NCI-H1105 treated with DMSO at 0.1 percent for 48 hours (cell line): ENCODE measurements around the gene ARHGEF1.
"Not testable (repeated sequence)": the region's sequence is repeated elsewhere in the genome, so short reads cannot be mapped to it uniquely, and the experiment has no call there.

Experiments used
- DNase-seq: peaks from one replicate; lab custom pipeline; 2025; lab: John Stamatoyannopoulos, UW

The ARHGEF1 gene

DNA sequence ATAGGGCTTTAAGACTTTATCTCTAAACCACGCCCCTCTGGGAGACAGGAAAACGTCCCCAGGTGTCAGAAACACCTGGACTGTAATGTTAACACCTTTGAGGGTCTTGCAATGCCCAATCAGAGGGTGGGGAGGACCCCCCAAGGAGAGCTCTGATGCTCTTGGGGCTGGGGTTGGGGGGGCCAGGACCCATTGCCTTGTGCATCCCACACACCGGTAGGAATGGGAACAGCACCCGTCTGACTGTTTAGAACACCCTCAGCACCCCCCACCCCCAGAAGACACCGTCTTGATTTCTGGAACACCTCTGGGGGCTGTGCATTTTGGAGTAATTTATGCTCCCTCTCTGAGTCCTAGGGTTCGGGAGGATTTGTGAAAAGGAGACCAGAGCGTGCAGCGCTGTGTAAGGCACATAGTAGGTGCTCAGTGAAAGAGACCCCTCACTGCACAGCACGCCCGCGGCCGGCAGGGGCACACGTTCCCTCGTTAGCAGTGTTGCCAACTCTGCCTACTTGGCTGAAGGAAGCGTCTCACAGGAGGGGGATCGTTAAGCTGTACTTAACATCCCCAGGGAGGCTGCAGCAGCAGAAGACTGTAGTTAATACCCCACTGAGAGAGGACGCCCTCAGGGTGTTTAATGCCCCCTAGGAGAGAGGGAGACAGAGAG is 48.1 kb downstream of the ARHGEF1 start:
- no peak for DNase-seq

DNA sequence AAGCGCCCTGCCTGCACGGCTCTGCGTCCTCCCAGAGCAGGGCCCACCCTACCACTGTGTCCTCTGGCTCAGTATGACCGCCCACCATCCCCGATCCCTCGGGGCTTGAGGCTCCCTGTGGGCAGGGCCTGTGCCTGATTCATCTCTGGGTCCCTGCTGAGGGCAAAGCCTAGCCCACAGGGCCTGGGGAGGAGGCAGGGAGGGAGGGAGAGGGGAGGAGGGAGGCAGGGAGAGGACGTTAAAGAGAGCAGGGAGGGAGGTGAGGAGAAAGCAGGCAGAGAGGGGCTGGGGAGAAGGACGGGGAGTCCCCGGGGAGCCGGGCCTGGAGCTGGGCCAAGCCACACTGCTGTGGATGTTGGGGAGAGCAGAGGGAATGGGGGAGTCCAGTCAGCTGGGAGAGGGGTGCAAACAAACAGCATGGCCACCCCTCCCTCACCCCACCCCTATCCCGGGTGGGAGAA is 49.3 kb downstream of the ARHGEF1 start:
- no peak for DNase-seq

GRCh38 chr19:41932720-41933332 is 49.8 kb downstream of the ARHGEF1 start:
- DNase-seq = no peak

DNA sequence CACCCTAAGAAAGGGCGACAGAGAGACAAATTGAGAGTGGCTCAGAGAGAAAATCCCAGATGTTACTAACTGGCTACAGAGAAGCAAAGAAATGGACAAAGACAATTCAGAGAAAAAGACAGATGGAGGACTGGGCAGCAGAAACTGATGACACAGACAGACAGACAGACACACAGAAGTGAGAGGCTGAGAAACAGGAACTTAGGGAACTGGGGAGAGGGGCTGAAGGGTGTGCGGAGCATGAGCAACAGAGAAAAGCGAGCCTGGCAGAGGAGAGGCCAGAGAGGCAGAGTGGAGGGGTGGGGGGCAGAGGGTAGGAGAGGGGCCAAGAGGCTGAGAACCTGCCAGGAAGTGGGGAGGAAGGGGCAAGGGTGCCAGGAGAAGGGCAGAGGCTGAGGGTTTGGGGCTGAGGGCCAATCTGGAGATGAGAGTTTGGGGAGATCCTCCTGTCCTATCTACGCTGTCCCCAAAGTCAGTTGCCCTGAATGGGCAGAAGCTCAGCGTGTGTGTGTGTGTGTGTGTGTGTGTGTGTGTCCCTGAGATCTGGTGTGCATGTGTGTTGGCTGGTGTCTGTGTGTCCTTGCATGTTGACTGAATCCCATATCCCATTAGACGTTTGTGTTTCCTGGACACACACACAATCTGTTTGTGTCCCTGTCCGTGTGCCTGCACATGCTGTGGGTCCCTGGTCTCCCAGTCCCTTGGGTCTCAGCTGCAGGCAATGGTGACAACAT is 50.9 kb downstream of the ARHGEF1 start:
- no peak for DNase-seq

GRCh38 chr19:41934849-41935374 is 51.9 kb downstream of the ARHGEF1 start:
- DNase-seq = peak; percentile 57

GRCh38 chr19:41935760-41936415 is 52.9 kb downstream of the ARHGEF1 start:
- no peak for DNase-seq

GRCh38 chr19:41936416-41936850 is 53.4 kb downstream of the ARHGEF1 start:
- no peak for DNase-seq

- no peak for DNase-seq
These were observed 54.0 kb downstream of the ARHGEF1 start for GRCh38 chr19:41936961-41937360.

DNA sequence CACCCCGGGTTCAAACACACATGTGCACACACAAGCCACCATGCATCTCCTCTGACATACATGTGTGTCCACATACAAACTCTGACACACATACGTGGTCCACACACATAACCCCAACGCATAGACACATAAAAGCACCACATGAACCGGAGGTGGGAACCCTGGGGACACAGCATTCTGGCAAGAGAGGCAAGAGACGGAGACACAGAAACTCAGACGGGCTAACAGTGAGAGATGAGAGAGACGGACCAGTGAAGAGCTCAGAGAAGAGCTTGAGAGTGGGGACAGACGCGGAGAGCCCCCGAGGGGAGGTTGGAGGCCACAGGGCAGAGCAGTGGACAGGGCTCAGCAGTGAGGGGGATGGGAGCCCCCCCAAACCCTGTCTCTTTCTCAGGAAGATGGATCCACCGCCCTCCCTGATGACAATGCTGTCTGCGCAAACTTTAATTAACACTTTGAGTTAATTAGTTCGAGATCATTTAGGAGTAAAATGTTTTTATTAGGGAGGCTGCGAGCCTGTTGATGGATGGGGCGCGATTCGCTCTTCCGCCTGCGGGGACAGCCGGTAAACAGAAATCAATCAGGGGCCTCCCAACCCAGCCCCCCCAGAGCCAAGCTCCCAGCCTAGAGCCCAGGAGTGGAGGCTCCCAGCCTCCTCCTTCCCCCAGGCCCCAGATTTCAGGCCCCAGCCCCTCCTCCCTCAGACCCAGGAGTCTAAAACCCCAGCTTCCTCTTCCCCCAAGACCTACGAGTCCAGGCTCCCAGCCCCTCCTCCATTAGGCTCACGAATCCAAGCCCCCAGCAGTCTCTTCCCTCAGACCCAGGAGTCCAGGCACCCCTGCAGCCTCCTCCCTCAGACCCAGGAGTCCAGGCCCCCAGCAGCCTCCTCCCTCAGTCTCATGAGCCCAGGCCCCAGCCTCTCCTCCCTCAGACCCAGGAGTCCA is 54.8 kb downstream of the ARHGEF1 start:
- no peak for DNase-seq

GRCh38 chr19:41939209-41939608 is 56.2 kb downstream of the ARHGEF1 start:
- DNase-seq = not testable (repeated sequence)

DNA sequence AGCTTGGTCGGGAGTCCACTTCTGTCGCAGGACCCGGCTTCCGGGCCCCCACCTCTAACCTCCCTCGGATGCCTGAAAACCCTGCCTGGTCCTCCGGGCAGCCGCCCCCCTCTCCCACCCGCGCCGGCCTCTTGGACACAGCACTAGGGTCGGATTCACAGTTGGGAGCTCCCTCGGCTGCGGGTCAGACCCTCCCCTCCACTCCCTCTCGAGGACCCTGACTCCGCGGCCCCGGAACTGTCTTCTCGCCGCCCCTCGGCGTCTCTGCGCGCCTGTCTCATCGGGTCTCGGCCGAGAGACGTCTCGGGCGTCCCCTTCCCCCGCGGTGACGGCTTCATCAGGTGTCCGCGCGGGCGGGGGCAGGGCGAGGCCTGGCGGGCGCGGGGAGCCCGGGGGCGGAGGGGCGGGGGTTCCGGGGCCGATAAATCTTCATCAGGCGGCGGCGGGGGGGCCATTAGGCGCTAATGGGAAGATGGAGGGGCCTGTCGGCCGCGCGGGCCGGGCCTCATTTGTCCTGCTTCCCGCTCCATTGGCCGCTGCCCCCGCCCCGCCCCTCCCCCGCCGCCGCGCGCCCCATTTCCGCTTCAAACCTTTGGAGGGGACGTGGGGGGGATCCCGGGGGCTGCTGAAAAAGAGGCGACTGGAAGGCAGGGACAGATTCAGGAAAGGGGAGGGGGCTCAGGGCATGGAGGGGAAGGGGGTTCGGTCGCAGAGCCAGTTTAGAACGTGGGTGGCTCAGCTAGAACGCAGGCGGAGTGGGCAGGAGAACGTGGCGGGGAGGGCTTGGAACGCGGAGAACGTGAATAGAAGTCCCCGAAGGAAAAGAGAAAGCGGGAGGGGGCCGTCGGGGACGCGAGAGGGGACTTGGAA is 57.1 kb downstream of the ARHGEF1 start:
- DNase-seq = peak; percentile 58

- no peak for DNase-seq
These were observed 57.9 kb downstream of the ARHGEF1 start for GRCh38 chr19:41940731-41941409.

- DNase-seq = no peak
These were observed 58.6 kb downstream of the ARHGEF1 start for GRCh38 chr19:41941410-41942202.

GRCh38 chr19:41944336-41944735 is 61.4 kb downstream of the ARHGEF1 start:
- DNase-seq = no peak

DNA sequence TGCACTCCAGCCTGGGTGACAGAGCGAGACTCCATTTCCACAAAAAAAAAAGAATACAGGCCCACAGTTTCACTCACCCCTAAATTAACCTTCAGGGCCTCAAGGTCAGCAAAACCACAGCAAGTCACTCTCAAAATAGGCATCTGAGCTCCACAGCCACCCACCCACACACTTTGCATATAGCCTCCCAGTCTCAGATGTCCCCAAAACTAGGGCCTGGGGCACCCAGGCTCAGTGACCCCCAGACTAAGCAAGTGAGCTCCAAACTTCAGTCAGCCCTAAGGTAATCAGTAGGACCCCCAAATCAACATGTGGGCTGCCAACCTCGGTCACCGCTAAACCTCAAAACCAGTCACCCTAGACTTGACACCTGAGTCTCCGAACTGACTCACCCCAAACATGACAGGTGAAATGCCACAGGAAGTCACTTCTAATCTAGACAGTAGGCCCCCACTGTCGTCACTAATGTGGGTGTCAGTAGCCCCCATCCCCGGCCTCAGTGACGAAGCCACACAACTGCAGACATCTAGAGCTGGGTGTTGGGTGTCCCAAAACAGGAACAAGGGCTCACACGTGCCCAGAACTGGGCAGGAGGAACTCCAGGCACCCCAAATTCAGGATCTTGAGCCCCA is 62.3 kb downstream of the ARHGEF1 start:
- DNase-seq = no peak

DNA sequence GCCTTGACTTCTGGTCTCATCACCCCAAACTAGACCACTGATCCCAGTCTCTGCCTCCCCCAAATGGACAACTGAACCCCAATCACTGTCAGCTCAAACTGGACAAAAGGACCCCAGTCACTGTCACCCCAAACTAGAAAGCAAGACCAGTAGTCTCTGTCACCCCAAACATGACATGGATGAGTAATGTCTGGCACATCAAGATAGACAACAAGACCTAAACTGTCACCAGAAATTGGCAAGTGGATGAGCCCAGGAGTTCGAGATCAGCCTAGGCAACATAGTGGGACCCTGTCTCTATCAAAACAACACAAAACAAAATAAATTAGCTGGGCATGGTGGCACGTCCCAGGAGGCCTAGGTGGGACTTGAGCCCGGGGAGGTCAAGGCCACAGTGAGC is 64.1 kb downstream of the ARHGEF1 start:
- no peak for DNase-seq

DNA sequence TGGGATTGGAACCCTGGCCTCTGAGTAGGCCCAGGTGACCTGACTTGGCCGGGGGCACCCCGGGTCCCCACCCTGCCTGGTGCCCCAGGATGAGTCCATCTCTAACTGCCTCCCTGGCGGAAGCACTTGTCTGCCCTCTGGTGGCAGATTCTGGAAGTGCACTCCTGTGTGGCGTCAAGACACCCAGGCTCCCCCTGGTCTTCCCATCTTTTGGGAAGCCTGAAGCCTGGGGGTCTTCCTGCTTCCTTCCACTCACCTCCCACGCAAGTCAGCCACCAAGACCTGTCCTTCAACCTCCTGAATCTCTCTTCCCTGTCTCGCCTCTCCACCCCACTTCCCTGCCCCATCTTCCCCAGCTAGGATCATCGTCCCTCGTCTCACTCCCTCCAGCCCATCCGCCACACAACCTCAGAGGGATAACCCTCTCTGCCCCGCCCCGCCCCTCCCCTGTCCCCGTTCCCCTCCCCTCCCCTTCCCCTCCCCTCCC is 68.7 kb downstream of the ARHGEF1 start:
- peak; percentile 57 for DNase-seq

- DNase-seq = no peak
These were observed 72.5 kb downstream of the ARHGEF1 start for GRCh38 chr19:41955521-41955920.
